Head of caudate nucleus (tissue), 42 donors: ENCODE measurements around the gene PSMC5.

ENCODE experiments used
- DNase-seq, 42 donors: peaks; one replicate each; pipeline versions ENCODE4 v3.0.0 to v3.0.0-alpha.2; 2020 to 2021; ENCODE audit warnings: mixed read lengths in 7 of 42
- intact Hi-C: fragments of 100-400 bp; cut with DNase I; formaldehyde crosslinking; loops from one replicate; pipeline ENCODE4 v1.15.0; 2022

The PSMC5 gene

DNA sequence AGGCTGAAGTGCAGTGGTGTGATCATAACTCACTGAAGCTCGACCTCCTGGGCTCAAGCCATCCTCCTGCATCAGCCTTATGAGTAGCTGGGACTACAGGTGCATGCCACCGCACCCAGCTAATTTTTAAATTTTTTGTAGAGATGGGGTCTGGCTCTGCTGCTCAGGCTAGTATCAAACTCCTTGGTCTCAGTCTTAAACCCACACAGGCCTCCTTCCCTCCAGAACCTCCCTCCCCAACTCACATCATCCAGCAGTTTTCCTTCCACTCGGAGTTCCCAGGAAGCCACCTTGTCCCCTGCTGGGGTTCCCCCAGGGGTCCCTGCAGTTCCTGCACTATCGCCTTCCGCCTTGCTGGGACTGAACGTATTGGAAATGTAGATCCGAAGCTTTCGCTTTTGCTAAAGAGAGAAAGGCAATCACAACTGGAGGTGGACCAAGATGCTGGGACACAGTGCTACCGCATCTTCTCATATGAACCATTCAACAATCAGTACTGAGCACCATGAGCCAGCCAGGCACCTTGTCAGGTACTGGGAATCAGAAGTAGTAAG is 8.0 kb downstream of the PSMC5 start:
- no peak for DNase-seq
- intact Hi-C loops = no loop called here

DNA sequence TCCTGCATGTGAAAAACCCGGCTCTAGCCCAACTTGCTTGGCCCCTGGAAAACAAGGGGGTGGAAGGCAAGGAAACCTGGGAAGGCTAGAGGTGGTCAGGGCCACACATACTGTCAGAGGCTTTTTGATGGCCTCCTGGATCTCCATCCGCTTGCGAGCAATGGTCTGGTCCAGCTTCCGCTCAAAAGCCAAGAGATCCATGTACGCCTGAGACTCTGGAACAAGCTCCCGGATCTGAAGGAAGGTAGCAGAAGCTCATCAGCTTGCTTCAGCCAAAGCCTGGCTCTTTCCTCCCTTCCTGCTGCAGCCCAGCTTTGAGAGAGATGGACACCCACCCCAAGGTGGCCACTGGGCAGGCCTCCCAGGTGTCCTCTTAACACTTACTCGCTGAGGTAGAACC is 9.6 kb downstream of the PSMC5 start:
- intact Hi-C loops = no loop called here
- no peak for DNase-seq

- DNase-seq = no peak
- intact Hi-C loops = no loop called here
These were observed 10.2 kb downstream of the PSMC5 start for GRCh38 chr17:63837480-63837879.

GRCh38 chr17:63837962-63838600 is 10.8 kb downstream of the PSMC5 start:
- intact Hi-C loops = no loop called here
- no peak for DNase-seq

DNA sequence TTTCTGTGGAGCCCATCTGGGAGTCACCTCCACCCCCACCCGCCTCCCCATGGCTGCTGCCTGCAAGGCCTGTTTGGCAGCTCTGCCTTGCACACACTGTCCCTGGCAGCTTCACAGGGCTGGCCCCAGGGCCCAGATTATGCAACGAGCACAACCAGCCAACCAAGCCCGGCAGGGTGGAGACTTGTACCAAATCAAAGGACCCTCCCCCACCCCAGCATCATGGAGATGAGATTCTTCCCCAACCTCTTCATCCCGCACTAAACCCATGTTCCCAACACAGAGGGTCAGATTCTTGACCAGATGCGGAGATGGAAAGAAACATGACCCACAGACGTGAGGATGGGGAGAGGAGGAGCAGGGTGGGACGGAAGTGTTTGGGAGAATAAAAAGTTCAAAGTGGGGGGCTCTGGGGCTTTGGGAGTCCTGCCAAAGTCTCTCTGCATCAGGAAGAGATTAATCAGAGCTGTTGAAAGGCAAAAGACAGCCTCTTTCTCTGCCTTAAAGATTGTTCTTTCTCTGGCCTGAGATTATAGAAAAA is 11.5 kb downstream of the PSMC5 start:
- intact Hi-C loops = no loop called here
- DNase-seq = peak; percentile 67 to 95 (median 87)

DNA sequence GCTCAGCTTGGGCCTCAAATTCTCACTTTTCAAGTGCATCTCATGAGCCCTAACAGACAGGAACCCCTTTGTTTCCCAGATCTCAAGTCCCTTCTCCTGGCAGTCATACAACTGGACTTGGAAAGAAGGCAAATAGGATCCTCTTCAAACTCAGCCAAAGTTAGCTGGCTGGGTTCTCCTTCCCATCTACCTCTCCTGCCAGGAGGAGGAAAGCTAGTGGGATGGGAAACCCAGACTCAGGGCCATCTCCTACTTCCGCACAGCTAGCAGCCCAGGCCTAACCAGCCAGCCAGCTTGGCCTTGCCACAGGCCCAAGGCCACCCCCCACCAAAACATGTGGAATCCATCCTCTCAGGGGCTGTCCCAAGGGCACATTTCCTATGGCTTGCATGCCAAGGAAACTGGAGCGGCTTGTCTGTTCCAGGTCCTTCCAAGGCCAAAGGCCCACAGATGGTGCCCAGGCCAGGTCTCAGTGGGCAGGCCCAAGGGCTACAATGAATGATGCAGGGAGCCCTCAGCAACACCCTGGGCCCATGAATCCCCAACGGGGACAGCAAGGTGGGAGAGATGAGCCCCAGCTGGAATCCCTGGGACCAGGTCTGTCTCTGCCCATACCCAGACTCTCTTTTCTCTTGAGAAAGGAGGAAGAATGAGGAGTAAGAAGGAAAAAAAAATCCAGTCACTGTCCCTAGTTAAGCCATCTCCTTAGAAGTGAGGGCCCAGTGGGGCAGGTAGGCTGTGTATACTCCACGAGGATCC is 13.5 kb downstream of the PSMC5 start:
- intact Hi-C loops = no loop called here
- peak in 3 of 42 donors; percentile 26 to 40 (median 27) for DNase-seq

- peak in 40 of 42 donors; percentile 33 to 77 (median 56) for DNase-seq
- intact Hi-C loops = loop anchor here (2.0 kb wide), 1 partner anchor 67 kb away; the partner anchor contains the start of gene DDX42
These were observed 14.3 kb downstream of the PSMC5 start for GRCh38 chr17:63841350-63842172.

GRCh38 chr17:63842173-63842539 is 14.9 kb downstream of the PSMC5 start:
- intact Hi-C loops = loop anchor here (2.0 kb wide), 1 partner anchor 67 kb away; the partner anchor contains the start of gene DDX42

DNA sequence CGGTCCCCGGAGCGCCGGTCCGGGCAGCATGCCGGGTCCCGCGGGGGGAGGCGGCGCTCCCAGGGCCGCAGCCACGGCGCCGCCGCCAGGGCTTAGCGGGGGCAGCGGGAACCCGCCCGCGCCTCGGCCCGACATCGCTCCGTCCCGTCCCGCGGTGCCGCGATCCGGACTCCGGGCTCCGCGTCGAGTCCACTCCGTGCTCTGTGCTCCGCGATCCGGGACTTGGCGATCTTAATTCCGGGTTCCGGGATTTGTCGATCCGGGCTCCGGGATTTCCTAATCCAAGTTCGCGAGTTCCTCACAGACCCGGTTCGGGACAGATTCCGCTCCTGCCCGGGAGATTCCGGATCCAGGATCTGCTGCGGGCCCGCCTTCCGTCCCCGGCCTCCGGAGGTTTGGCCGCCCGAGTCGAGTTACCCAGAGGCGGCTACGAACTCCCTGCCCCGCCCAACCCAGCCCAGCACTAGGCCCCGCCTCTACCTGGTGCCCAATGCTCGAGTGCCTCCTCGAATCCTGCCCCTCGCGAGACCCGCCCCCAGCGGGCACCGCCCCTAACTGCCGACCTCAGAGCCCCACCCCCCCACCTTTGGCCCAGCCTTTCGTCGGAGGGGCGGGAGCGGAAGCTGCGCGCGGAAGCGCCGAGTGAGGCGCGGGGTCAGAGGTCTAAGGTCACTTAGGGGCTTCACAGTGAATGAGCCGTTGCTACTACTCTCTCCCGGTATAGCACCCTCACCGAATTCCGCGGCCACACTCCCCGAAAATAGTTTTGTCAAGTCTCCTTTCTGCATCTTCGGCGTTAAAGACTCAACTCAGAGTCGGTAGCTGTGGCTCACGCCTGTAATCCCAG is 15.5 kb downstream of the PSMC5 start, which contains the start of gene SMARCD2:
SMARCD2 (minus strand) TSS at position 146 of the 847 bp plus-strand sequence; CDS start at position 135, 11 bp downstream.
- intact Hi-C loops = loop anchor here (2.0 kb wide), 1 partner anchor 68 kb away; the partner anchor contains the start of gene DDX42
- DNase-seq = peak; percentile 94 to 100 (median 98)

More at GRCh38 chr17:63842173-63842539, 14.9 kb downstream of the PSMC5 start:
- DNase-seq = peak in 20 of 42 donors; percentile 16 to 58 (median 37)

- DNase-seq = peak in 6 of 42 donors; percentile 26 to 66 (median 32)
- intact Hi-C loops = loop anchor here (2.0 kb wide), 1 partner anchor 69 kb away; the partner anchor contains the start of gene DDX42
These were observed 16.2 kb downstream of the PSMC5 start for GRCh38 chr17:63843387-63843888.

- intact Hi-C loops = loop anchor here (2.0 kb wide), 1 partner anchor 69 kb away; the partner anchor contains the start of gene DDX42
- no peak for DNase-seq
These were observed 16.9 kb downstream of the PSMC5 start for GRCh38 chr17:63843910-63844677.

GRCh38 chr17:63845509-63845908 is 18.3 kb downstream of the PSMC5 start:
- no peak for DNase-seq
- intact Hi-C loops = no loop called here

GRCh38 chr17:63847525-63848249 is 20.5 kb downstream of the PSMC5 start:
- no peak for DNase-seq
- intact Hi-C loops = no loop called here

- peak; percentile 79 to 96 (median 93) for DNase-seq
- intact Hi-C loops = no loop called here
These were observed 21.8 kb downstream of the PSMC5 start for GRCh38 chr17:63848834-63849689.

- intact Hi-C loops = no loop called here
- no peak for DNase-seq
These were observed 23.2 kb downstream of the PSMC5 start for GRCh38 chr17:63850401-63850800.
